AG04450 (cell line): ENCODE results near the gene ARF1. TPM values are rescaled to one million over a fixed set of nuclear protein-coding genes. Genes with fewer than 3 reads are reported as not detected.

ENCODE experiments used
- CTCF ChIA-PET: fragments of 300-600, 350-600 bp; formaldehyde crosslinking; extraction: SDS; loops from one replicate; lab custom pipeline; 2022; ENCODE audit warnings: antibody characterized with exemption, inconsistent platforms; lab: Charles Lee
- POLR2A ChIA-PET: fragments of 350-600 bp; formaldehyde crosslinking; extraction: SDS; loops from one replicate; lab custom pipeline; 2021; ENCODE audit warnings: antibody characterized with exemption, inconsistent platforms; lab: Yijun Ruan, JAX
- DNase-seq: peaks from one replicate; pipeline ENCODE4 v3.0.0-alpha.2; 2011; ENCODE audit warnings: low read depth, low spot score
- H3K27ac ChIP-seq: one replicate; pipeline ENCODE4 v1.5.1; 2012; ENCODE audit warnings: low read depth, low read length, control low read depth
- H3K27me3 ChIP-seq: one replicate; pipeline ENCODE4 v1.6.0; 2012; ENCODE audit warnings: low read length; ENCODE audit not compliant: control insufficient read depth, insufficient read depth
- H3K4me3 ChIP-seq: 2 replicates; pipeline ENCODE4 v1.5.1; 2011; ENCODE audit warnings: mild to moderate bottlenecking, low read depth, low read length, control low read depth
- H3K9me3 ChIP-seq: 2 replicates; pipeline ENCODE4 v1.5.1; 2012; ENCODE audit warnings: low read length; ENCODE audit not compliant: control insufficient read depth, insufficient read depth
- polyA plus RNA-seq: library from polyadenylated mRNA; depleted of rRNA; stranded (reverse); fragments of >200 nt; gene quantifications from 2 replicates; pipeline ENCODE4 v1.2.3, GENCODE V29; 2011
- TF ChIP-seq, protein P1 (sequence below): IDR thresholded peaks from 2 replicates; pipeline ENCODE4 v1.5.1; 2011; ENCODE audit warnings: low read depth, low read length, control low read depth, inconsistent platforms

ARF1 gene
- polyA plus RNA-seq, 1 experiment, result 445 TPM

DNA sequence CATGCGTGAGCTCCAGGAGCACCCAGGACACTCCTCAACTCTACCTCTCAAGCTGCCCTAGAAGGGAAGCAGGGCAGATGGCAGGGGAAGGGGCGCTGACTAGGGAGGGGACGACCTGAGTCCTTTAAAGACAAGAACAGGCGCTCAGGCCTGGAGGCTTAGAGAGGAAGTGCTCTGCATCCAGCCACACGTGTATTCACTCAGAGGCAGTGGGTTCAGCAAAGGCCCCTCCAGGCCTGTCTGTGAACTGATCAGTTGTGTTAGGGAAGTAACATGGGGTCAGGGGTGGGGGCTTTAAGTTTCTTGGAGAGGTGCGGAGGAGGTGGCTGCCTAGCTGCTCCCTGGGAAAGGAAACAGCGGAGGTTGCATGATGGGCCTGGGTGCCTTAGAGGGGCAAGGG is 37.1 kb upstream of the ARF1 start:
- peaks cover 10% of the 10 kb centered on the region for H3K27me3 ChIP-seq
- H3K27ac ChIP-seq, result no peak overlapping the region
- DNase-seq, result no peak
- no peak overlapping the region for H3K4me3 ChIP-seq
- ChIA-PET CTCF (no interaction called here), POLR2A (no interaction called here)
- no peaks in the 10 kb centered on the region; the same call in 1 of the 2 replicates for H3K9me3 ChIP-seq
- TF ChIP-seq, protein P1, sequence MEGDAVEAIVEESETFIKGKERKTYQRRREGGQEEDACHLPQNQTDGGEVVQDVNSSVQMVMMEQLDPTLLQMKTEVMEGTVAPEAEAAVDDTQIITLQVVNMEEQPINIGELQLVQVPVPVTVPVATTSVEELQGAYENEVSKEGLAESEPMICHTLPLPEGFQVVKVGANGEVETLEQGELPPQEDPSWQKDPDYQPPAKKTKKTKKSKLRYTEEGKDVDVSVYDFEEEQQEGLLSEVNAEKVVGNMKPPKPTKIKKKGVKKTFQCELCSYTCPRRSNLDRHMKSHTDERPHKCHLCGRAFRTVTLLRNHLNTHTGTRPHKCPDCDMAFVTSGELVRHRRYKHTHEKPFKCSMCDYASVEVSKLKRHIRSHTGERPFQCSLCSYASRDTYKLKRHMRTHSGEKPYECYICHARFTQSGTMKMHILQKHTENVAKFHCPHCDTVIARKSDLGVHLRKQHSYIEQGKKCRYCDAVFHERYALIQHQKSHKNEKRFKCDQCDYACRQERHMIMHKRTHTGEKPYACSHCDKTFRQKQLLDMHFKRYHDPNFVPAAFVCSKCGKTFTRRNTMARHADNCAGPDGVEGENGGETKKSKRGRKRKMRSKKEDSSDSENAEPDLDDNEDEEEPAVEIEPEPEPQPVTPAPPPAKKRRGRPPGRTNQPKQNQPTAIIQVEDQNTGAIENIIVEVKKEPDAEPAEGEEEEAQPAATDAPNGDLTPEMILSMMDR, result no peak

GRCh38 chr1:228045871-228046270 is 36.6 kb upstream of the ARF1 start:
- TF ChIP-seq, protein P1, result no peak
- ChIA-PET POLR2A (no interaction called here), CTCF (no interaction called here)
- no peak overlapping the region for H3K27ac ChIP-seq
- H3K27me3 ChIP-seq, result peaks cover 10% of the 10 kb centered on the region
- no peaks in the 10 kb centered on the region; the same call in 1 of the 2 replicates for H3K9me3 ChIP-seq
- no peak overlapping the region for H3K4me3 ChIP-seq
- DNase-seq, result no peak

GRCh38 chr1:228046421-228047182 is 35.9 kb upstream of the ARF1 start:
- ChIA-PET POLR2A (no interaction called here), CTCF (no interaction called here)
- DNase-seq, result no peak
- H3K27me3 ChIP-seq, result peaks cover 10% of the 10 kb centered on the region
- TF ChIP-seq, protein P1, result no peak
- no peak overlapping the region for H3K4me3 ChIP-seq
- no peaks in the 10 kb centered on the region; the same call in 1 of the 2 replicates for H3K9me3 ChIP-seq
- no peak overlapping the region for H3K27ac ChIP-seq

DNA sequence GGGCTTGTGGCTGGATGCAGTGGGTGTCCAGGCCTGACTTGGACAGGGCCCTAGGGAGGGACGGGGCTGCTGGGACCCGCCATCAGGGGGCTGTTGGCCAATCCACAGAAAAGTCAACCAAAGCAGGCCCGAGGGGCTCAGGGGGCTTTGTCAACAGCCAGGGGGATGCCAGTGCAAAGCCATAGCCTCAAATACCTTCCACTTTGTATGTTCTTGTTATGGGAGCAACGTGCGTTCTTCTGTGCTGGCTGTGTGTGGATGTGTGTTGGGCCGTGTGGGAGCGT is 35.4 kb upstream of the ARF1 start:
- no peak for DNase-seq
- Histone ChIP-seq H3K27me3 (peaks cover 10% of the 10 kb centered on the region), H3K9me3 (no peaks in the 10 kb centered on the region; the same call in 1 of the 2 replicates), H3K4me3 (no peak overlapping the region), H3K27ac (no peak overlapping the region)
- CTCF ChIA-PET, result no interaction called here
- POLR2A ChIA-PET, result no interaction called here
- TF ChIP-seq, protein P1, result no peak

GRCh38 chr1:228048120-228048519 is 34.4 kb upstream of the ARF1 start:
- ChIA-PET CTCF (no interaction called here), POLR2A (no interaction called here)

More at GRCh38 chr1:228048120-228048519, 34.4 kb upstream of the ARF1 start:
- no peak for DNase-seq
- Histone ChIP-seq H3K27me3 (peaks cover 10% of the 10 kb centered on the region), H3K9me3 (no peaks in the 10 kb centered on the region; the same call in 1 of the 2 replicates), H3K4me3 (no peak overlapping the region), H3K27ac (no peak overlapping the region)
- TF ChIP-seq, protein P1, result no peak
